Cardiac muscle cell (in vitro differentiated cells and primary cell): ENCODE data around the gene JPT2. TPM values are rescaled to one million over a fixed set of nuclear protein-coding genes. Genes with fewer than 3 reads are reported as not detected.

Source experiments
- DNase-seq, 2 donors: peaks; one replicate each; pipeline versions ENCODE4 v3.0.0 to v3.0.0-alpha.2; 2010 to 2017; ENCODE audit warnings: low read depth in 1 of 2, low spot score in 1 of 2
- H3K27ac ChIP-seq: fragments of 200-600 bp; sonication (generic); 2 replicates; pipeline ENCODE4 v1.5.1; 2016
- H3K27me3 ChIP-seq: fragments of 200-600 bp; sonication (generic); 2 replicates; pipeline ENCODE4 v1.6.0; 2016; ENCODE audit warnings: control low read depth
- H3K36me3 ChIP-seq: fragments of 200-600 bp; sonication (generic); 2 replicates; pipeline ENCODE4 v1.5.1; 2016; ENCODE audit warnings: control low read depth
- H3K4me1 ChIP-seq: fragments of 200-600 bp; sonication (generic); 2 replicates; pipeline ENCODE4 v1.8.1; 2017; ENCODE audit warnings: low read depth, mild to moderate bottlenecking, mixed run types
- H3K4me3 ChIP-seq: fragments of 200-600 bp; sonication (generic); 2 replicates; pipeline ENCODE4 v1.5.1; 2016; ENCODE audit warnings: mild to moderate bottlenecking
- H3K9me3 ChIP-seq: fragments of 200-600 bp; sonication (generic); 2 replicates; pipeline ENCODE4 v1.5.1; 2017; ENCODE audit warnings: low read depth, mild to moderate bottlenecking, control low read depth
- polyA plus RNA-seq: library from polyadenylated mRNA; unstranded; fragments of >200 nt; fragmentation: Nextera tagmentation; extraction: Ambion mirVana; gene quantifications from 2 replicates; pipeline ENCODE4 v1.2.1, GENCODE V29; 2016
- total RNA-seq: library from RNA; depleted of rRNA; stranded (reverse); fragments of >200 nt; gene quantifications from 2 replicates; pipeline ENCODE4 v1.2.3, GENCODE V29; 2016
- TF ChIP-seq, protein P1 (sequence below): IDR thresholded peaks from 2 replicates; pipeline ENCODE4 v1.5.1; 2012; ENCODE audit warnings: low read depth, mild to moderate bottlenecking, low read length

The JPT2 gene
- total and polyA plus RNA-seq, 2 experiments from 2014 or later: 10.0 to 34.5 TPM

DNA sequence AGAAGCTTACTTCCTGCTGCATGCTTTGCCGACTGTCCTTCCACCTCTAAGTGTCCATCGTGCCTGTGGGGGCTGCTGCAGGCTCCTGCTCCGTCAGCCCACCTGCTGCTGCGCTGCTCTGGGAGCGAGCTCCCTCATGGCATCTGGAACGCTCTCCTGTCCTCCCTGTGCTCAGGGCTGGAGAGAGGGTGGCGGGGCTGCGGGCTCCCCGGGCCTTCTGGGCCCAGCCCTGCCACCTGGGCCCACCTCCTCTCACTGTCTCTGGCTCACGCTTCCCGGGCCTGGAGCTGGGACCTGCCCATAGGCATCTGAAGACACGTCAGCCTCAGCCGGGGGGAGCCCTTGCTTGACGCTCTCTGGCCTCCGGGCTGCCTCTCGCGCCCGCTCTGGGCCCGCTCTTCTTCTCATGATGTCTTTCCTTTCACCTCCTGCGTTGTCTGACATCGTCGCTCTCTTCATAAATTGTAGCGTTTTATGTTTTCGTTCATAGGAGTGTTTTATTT lies 66.3 kb downstream of the JPT2 start:
- no peaks in the 10 kb centered on the region for H3K4me1 ChIP-seq
- H3K27me3 ChIP-seq: no peaks in the 10 kb centered on the region
- H3K36me3 ChIP-seq: peaks cover 4% of the 10 kb centered on the region
- no peak overlapping the region for H3K4me3 ChIP-seq
- H3K27ac ChIP-seq: no peak overlapping the region
- TF ChIP-seq, protein P1, sequence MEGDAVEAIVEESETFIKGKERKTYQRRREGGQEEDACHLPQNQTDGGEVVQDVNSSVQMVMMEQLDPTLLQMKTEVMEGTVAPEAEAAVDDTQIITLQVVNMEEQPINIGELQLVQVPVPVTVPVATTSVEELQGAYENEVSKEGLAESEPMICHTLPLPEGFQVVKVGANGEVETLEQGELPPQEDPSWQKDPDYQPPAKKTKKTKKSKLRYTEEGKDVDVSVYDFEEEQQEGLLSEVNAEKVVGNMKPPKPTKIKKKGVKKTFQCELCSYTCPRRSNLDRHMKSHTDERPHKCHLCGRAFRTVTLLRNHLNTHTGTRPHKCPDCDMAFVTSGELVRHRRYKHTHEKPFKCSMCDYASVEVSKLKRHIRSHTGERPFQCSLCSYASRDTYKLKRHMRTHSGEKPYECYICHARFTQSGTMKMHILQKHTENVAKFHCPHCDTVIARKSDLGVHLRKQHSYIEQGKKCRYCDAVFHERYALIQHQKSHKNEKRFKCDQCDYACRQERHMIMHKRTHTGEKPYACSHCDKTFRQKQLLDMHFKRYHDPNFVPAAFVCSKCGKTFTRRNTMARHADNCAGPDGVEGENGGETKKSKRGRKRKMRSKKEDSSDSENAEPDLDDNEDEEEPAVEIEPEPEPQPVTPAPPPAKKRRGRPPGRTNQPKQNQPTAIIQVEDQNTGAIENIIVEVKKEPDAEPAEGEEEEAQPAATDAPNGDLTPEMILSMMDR: no peak
- DNase-seq: no peak
- H3K9me3 ChIP-seq: no peaks in the 10 kb centered on the region

DNA sequence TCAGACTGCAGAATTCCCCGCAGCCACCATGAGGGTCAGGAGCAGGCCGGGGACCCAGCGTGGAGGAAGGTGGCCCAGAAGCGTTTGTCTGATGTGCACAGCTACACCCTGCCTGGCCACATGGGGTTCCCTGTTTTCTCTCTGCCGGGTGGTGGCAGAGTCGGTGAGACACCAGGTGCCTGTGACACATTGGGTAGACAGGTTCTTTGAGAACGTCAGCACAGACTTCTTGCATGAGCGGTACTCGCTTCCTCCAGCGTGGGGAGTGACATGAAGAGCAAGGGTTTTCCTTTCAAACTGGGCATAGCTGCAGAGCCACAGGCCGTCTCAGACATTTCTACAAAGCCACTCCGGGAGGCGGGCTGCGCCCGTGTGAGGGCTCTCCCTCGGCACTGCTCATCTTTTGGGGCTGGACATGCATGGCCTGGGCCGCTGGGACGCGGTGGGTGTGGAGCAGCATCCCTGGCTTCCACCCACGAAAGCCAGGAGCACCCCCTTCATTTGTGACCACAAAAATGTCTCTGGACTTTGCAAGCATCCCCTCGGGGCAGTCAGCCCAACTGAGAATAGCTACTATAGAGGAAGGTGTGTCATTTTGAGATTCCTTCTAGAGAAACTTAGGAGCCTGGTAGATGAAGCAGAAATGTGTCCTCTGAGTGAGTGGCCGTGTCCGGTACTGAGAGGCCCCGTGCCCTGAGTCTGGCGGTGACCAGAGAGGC lies 67.3 kb downstream of the JPT2 start:
- Histone ChIP-seq H3K9me3 (no peaks in the 10 kb centered on the region), H3K36me3 (peaks cover 9% of the 10 kb centered on the region), H3K4me1 (no peaks in the 10 kb centered on the region), H3K27me3 (no peaks in the 10 kb centered on the region), H3K4me3 (no peak overlapping the region), H3K27ac (no peak overlapping the region)
- peak in 1 of 2 donors; percentile 62 for DNase-seq
- TF ChIP-seq, protein P1: no peak

DNA sequence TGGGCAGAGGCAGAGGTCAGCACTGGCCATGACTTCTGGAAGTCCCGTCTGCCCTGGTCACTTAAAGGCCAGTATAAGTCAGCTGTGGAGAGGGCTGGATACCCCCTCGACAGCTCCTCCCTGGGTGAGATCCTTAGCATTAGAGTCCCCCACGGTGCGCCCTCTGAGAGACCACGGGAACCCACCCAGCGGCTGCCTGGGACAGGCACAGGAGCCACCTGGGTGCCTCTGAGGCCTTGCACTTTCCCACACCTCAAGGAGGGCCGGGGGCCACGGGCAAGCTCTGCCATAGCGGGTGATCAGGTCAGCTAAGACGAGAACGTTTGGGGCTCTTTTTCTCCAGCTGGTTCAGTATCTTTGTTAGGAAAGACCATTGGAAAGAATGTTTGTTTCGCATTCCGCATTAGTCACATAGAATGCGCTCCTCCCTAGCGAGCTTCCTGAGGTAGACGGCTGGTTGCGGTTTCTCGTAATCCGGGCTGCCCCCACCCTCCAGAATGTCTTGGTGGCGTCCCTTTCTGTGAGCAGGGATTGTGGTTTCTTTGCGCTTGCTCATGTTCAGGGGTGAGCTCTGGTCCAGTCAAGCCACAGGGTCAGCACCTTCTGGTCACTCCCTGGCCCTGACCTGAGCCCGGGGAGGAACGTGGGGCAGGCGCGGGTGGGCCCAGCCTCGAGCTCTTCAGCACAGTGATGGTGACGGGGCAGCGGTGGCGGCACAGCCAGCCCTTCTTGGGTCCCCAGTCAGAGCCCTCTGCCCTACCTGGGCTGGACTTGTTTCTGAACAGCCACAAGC lies 68.0 kb downstream of the JPT2 start:
- H3K9me3 ChIP-seq: no peaks in the 10 kb centered on the region
- DNase-seq: peak in 1 of 2 donors; percentile 81
- TF ChIP-seq, protein P1: no peak
- H3K4me1 ChIP-seq: no peaks in the 10 kb centered on the region
- peaks cover 12% of the 10 kb centered on the region for H3K36me3 ChIP-seq
- H3K4me3 ChIP-seq: no peak overlapping the region
- H3K27ac ChIP-seq: no peak overlapping the region
- H3K27me3 ChIP-seq: no peaks in the 10 kb centered on the region

DNA sequence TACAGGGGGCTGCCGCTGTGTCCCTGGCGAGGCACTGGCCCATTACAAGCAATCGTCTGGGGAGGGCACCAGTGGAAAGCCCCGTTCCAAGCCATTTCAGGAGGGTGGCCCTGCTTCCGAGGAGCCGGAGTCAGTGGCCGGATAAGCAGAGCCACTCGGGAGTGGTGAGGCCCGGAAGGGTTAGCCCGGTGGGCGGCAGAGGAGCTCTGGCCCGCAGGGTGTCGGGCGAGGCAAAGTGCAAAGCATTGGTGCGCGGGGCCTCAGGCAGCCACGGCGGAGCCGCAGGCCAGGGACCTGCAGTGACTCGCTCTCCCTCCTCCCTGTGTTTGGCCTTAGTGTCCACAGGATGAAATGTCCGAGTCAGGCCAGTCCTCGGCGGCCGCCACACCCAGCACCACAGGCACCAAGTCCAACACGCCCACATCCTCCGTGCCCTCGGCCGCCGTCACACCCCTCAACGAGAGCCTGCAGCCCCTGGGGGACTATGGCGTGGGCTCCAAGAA lies 68.7 kb downstream of the JPT2 start:
- no peak overlapping the region for H3K27ac ChIP-seq
- TF ChIP-seq, protein P1: no peak
- no peak overlapping the region for H3K4me3 ChIP-seq
- DNase-seq: peak in 1 of 2 donors; percentile 16
- H3K27me3 ChIP-seq: no peaks in the 10 kb centered on the region
- no peaks in the 10 kb centered on the region for H3K4me1 ChIP-seq
- no peaks in the 10 kb centered on the region for H3K9me3 ChIP-seq
- peaks cover 12% of the 10 kb centered on the region for H3K36me3 ChIP-seq

DNA sequence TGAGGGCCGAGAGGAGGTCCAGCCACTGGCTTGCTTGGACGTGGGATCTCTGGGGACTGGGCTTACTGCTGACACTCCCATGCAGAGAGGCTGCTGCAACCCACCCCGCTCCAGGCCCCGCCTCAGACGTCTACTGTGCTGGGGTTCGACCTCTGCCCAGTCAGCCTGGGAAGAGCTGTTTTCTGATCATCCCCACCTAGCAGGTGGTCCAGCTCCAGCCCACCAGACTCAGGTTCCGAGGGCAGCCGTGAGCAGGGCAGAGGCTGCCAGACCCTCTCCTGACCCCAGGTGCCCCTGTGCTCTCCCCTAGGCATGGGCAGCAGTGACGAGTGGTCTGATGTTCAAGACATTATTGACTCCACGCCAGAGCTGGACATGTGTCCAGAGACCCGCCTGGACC lies 69.9 kb downstream of the JPT2 start:
- peaks cover 12% of the 10 kb centered on the region for H3K36me3 ChIP-seq
- no peaks in the 10 kb centered on the region for H3K4me1 ChIP-seq
- TF ChIP-seq, protein P1: no peak
- DNase-seq: no peak
- no peak overlapping the region for H3K27ac ChIP-seq
- no peak overlapping the region for H3K4me3 ChIP-seq
- H3K9me3 ChIP-seq: no peaks in the 10 kb centered on the region
- H3K27me3 ChIP-seq: no peaks in the 10 kb centered on the region
